Breast epithelium (tissue), 3 donors: ENCODE results near the gene TRAF3IP1.

Experiments
- CTCF ChIP-seq, 3 donors: fragments of 450-650 bp; IDR thresholded peaks; one replicate each; pipeline ENCODE4 v1.5.1; 2016 to 2017; ENCODE audit warnings: antibody characterized with exemption in 3 of 3, mild to moderate bottlenecking in 3 of 3, moderate library complexity in 3 of 3
- POLR2A ChIP-seq: fragments of 450-650 bp; IDR thresholded peaks from one replicate; pipeline ENCODE4 v1.6.1; 2016; ENCODE audit warnings: antibody characterized with exemption, mild to moderate bottlenecking, moderate library complexity
- POLR2AphosphoS5 ChIP-seq, 3 donors: sonication (generic); formaldehyde crosslinking; IDR thresholded peaks; one replicate each; pipeline ENCODE4 v1.6.1; 2017; ENCODE audit warnings: antibody characterized with exemption in 3 of 3

- TF ChIP-seq CTCF (IDR thresholded peaks at IDR 0.05) (no peak), POLR2AphosphoS5 (IDR thresholded peaks at IDR 0.05) (no peak), POLR2A (no peak)
Measured at GRCh38 chr2:238422940-238423339, 102.6 kb downstream of the TRAF3IP1 start.
